ENCODE measurements around the gene TCF23.

The TCF23 gene

DNA sequence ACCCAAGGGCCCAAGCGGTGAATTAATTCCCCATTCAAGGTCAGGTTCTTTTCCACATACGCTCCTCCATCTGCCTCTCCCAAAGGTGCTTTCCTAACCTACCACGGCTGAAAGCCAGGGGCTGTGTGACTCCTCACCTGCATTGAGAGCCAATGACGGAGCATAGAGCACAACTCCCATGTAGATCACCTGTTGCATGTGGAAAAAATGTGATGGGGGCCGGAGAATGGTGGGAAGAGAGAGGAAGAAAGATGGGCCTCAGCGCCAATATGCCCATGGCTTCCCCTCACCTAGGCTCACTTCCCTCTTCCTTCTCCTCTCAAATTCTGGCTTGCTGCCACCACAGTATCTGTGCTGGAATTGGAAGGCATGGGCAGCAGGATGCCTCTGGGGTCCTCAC lies 57.5 kb downstream of the TCF23 start:
- Histone ChIP-seq H3K36me3 (ENCODE audit: control insufficient read depth, insufficient read depth, low read length) (peaks cover 27% of the 10 kb centered on the region), H3K18ac (ENCODE audit: low read length) (no peak overlapping the region), H2BK120ac (ENCODE audit: low read depth, low read length) (no peak overlapping the region), H4K5ac (ENCODE audit: low read length) (no peak overlapping the region), H3K9ac (ENCODE audit: low read length) (no peak overlapping the region), H2BK15ac (replicated peaks; ENCODE audit: low read depth) (no peak overlapping the region), H3K27ac (ENCODE audit: low read depth, low read length) (no peak overlapping the region), H3K79me2 (ENCODE audit: control insufficient read depth, insufficient read depth, low read length) (peaks cover 10% of the 10 kb centered on the region), H3K56ac (ENCODE audit: low read length) (no peak overlapping the region), H3K27me3 (ENCODE audit: insufficient read depth, low read length, poor library complexity) (no peaks in the 10 kb centered on the region), H4K8ac (ENCODE audit: low read depth, low read length) (no peak overlapping the region), H2AK5ac (ENCODE audit: low read length) (no peak overlapping the region), H3K4me2 (ENCODE audit: low read length) (no peak overlapping the region), H3K4ac (ENCODE audit: low read depth, low read length) (no peak overlapping the region), H3K4me1 (ENCODE audit: control insufficient read depth, low read depth, low read length) (peaks cover 10% of the 10 kb centered on the region), H3K4me3 (ENCODE audit: low read length) (no peak overlapping the region), H2BK5ac (ENCODE audit: low read length) (no peak overlapping the region), H3K79me1 (ENCODE audit: low read length) (peaks cover 11% of the 10 kb centered on the region), H3K23ac (ENCODE audit: low read length) (no peak overlapping the region)
- no peak for DNase-seq
- no CpG with 5 or more reads among the region's 6 CpGs for WGBS (ENCODE audit: extremely low coverage, insufficient coverage, low lambda C conversion rate)
